DMS53 treated with DMSO at 0.1 percent for 48 hours (cell line): ENCODE results near the gene AHNAK2.

Experiments used
- DNase-seq: peaks from one replicate; lab custom pipeline; 2025; ENCODE audit not compliant: unreplicated experiment; lab: John Stamatoyannopoulos, UW

Gene AHNAK2

DNA sequence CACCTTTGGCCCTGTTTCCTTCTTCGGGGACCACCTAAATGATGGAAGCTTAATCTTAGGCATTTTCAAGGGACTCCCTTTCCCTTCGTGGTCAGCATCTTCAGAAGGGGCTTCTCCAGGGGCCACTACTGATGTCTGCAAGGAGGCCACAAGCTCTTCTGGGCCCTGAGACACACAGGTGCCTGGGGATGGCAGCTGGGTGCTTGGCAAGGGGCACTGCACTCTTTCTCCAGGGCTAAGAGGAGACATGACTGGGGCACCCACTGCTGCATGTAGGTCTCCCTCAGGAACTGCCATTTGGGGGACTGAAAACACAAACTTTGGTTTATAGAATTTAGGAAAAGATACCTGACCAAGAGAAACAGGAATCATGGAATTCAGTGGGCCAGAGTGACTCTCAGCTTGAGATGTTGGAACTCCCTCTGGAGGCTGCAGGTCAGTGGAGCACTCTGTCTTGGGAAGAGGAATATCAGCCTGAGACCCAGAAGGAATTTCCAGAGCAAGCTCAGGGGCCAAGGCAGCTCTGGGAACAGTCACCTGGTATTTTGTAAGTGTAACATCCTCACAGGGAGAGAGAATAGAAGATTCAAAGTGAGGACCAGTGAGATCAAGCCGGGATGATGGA, 37.5 kb downstream of the AHNAK2 start:
- no peak for DNase-seq

DNA sequence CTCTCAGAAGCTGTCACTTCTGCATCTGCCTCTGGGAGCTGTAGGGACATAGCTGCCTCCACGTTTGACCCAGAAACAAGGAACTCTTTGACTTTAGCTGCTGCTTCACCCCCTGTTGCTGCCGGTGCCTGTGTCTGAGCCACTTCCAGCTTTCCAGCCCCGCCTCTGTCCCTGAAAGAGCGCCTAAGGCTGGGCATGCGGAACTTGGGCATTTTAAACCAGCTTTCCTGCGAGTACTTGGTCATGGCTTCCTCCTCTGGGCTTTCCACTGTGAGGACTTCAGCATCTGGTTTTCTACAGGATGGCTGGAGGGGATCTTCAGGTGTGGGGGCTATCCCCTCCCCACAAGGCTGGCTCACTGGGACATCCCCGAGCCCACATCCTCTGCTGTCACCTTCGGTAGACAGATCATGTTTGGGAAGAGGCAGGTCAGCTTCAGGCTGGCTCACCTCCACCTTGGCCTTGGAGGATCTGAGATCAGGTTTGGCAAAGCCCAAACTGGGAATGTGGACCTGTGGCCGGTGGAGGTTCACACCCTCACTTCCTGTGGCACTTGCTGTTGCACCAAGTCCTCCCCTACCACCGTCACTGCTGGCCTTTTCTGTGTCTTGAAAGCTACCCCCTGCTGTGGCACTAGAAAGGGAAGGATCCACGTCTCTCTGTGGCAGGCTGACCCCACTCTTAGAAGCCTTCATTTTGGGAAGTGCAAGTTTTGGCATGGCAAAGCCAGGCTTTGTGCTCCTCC, 38.3 kb downstream of the AHNAK2 start:
- DNase-seq: no peak

DNA sequence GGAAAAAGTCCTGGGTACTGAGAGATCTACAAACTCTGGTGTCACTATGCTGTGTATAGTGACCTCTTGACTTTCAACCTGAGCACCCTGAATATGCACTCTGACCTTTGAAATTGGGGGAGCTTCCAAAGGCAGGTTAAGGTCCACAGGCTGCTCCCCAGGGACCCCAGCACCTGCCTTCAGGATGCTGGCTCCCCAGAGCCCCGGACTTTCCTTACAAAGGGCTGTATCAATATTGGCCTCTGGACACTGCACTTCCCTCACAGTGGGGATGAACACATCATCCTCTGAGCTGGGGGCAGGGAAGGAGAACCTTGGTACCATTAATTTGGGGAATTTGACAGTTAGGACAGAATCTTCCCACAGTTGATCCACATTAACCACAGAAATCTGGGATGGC, 39.2 kb downstream of the AHNAK2 start:
- no peak for DNase-seq

DNA sequence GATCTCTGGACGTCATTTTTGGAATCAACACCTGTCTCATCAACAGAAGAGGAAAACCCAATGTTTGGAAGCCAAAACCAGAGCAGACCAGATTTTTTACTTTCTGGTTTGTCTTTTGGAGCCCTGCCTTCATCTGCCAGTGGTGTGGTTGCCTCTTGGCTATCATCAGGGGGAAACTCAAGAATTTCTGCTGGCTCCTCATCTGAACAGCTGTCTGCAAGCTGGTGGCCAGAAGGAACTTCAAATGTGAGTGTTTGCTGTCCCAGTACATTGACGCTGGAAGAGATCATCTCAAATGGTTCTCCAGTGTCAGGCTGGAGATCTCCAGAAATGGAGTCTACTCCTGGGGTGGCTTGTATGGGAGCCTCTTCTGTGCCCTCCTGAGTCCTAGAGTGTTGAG, 39.7 kb downstream of the AHNAK2 start:
- DNase-seq: no peak

DNA sequence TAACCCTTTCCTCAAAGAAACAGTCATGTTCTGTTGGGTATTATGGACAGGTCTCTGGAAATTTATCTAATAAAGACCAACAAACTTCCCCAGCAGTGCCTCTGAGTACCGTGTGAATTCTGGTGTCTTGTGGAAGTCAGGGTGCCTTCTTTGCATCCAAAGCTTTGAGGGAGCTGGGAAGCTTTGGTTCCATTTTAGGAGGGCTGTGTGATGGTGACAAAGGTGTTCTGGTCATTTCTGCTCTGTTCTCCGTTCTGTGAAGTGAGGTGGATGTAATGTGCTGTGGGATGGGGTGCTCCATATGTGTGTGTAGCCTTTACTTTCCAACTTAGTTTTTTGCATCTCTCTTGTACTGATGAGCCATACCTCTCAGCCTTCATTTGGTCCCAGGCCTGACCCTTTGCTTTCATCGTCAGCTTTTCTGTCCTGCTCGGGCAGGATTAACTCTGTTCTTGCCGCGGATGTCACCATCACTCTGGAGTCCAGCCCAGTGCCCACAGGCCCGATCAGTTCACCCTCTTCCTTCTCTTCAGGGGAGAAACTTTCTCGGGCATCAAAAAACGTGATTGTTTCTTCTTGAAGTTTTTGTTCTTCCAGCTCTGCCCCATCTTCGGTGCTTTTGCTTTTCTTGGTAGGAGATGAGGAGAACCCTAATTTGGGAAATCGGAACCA, 40.3 kb downstream of the AHNAK2 start:
- no peak for DNase-seq

DNA sequence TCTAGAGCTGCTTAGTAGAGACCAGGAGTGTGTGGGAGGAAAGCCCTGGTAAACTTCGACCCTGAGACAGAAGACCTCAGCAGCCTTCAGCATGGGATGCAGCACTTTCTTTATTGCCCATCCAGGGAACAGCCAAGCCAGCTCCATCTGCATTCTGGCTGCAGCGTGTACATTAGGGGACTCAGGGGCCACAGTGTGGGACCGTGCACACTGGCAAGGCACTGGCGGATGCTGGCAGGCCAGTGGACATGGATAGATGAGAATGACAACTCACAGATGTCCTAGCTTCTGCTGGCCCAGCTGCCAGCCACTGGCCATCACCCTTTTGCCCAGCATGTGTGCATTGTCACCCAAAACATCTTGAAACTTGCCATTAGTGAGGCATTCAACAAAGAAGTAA, 41.0 kb downstream of the AHNAK2 start:
- no peak for DNase-seq

DNA sequence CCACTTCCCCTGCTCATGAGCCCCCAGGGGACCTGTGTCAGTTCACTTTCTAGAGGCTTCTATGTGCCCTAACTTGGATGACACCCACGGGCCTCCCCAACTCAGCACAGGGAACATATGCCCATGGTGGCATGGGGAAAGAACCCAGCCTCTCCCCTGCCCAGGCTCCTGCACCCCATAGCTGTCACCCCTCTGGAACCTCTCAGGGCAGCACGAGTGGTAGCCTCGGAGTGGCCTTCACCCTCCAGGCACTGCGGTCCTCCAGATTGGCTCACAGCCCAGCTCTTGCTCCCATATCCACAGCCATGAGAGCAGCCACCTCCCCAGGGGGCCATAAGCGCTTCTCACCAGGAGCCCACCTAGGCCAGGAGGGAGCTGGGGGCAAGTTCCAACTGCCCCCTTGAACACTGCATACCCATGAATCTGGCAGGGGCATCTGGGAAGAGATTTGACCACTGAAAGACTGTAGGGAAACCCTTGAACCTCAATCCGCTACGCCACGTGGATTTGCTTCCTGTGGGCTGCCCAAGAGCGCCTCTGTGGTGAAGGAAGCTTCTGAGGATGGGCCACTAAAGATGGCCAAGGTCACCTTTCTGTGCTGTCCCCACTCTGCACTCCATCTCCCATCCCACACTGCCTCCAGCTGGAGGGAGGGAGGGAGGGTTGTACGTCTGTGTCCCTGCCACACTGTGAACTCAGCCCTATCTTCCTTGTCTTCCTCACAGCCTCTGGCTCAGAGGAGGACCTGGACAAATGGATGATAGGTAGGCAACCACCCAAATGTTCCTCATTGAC, 41.6 kb downstream of the AHNAK2 start:
- no peak for DNase-seq

DNA sequence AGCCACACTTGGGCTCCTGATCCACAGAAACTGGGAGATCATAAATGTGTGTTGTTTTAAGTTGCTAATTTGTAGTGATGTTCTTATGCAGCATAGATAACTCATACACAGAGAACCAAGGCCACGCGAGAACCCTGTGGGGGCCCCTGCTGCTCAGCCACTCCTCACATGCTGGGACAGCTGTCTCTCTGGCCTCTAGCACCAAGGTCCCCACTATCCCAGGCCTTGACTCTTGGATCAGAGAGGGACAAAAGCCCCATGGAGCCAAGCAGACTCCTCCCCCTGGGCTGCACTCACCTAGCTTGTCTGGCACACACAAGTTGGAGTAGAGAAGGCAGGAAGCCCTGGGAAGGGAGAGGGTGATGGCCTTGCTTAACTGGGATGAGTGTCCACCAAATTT, 42.2 kb downstream of the AHNAK2 start:
- DNase-seq: no peak

DNA sequence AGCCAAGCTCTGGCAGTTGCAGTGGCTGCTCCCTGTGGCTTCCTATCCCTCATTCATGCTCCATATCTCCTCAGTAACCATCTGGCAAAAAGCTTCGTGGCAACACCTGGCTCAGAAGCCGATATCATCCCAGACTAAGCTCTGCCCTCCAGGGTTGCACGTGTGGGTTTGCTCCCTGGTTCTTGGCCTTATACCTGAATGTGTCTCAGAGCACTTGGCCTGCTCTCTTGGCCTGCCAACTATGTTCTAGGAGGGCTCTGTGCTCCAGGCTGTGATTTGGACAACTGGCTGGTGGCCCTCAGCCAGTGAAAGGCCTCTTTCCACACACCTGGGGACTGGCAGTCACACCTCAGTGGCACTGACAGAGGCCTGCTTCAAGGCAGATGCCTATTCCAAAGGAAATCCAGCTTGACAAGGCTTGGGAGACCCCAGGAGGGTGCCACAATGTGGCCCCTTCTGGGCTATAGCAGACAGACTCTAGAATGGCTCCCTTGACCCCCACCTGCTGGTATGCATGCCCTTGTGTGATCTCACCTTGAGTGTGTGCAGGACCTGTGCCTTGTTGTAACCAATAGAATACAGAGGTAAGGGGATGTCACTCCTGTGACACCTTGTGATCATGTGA, 43.0 kb downstream of the AHNAK2 start:
- no peak for DNase-seq

DNA sequence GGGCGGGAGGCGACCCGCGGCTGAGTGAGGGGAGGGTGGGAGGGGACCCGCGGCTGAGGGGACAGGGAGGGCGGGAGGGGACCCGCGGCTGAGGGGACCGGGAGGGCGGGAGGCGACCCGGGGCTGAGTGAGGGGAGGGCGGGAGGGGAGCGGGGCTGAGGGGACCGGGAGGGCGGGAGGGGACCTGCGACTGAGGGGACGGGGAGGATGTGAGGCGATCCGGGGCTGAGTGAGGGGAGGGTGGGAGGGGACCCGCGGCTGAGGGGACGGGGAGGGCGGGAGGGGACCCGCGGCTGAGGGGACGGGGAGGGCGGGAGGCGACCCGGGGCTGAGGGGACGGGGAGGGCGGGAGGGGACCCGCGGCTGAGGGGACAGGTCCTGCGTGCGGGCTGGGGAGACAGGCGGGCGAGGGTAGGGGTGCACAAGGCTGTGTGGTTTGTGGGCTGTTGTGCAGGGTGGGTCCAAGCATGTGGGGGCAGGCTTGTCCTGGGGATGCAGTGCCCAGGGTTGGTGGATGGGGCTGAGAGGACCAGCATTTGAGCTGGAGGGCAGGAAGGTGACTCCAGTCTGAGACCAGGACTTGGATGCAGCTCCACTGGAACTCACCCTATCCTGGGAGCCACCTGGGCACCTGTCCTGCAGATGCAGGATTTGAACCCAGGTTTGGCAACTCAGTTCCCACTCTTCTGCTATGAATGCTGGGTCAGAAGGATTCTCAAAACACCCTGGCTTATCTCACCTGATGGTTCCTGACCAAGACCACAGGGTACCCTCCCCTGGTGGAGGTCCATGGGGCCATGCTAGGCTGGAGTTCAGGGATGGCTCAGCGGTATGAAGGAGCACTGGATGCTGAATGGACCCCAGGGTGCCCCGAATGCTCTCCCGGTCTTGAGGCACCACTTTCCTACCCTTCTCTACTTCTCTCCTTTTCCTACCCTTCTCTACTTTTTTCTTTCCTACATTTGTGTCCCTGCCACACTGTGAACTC, 44.1 kb downstream of the AHNAK2 start:
- no peak for DNase-seq

DNA sequence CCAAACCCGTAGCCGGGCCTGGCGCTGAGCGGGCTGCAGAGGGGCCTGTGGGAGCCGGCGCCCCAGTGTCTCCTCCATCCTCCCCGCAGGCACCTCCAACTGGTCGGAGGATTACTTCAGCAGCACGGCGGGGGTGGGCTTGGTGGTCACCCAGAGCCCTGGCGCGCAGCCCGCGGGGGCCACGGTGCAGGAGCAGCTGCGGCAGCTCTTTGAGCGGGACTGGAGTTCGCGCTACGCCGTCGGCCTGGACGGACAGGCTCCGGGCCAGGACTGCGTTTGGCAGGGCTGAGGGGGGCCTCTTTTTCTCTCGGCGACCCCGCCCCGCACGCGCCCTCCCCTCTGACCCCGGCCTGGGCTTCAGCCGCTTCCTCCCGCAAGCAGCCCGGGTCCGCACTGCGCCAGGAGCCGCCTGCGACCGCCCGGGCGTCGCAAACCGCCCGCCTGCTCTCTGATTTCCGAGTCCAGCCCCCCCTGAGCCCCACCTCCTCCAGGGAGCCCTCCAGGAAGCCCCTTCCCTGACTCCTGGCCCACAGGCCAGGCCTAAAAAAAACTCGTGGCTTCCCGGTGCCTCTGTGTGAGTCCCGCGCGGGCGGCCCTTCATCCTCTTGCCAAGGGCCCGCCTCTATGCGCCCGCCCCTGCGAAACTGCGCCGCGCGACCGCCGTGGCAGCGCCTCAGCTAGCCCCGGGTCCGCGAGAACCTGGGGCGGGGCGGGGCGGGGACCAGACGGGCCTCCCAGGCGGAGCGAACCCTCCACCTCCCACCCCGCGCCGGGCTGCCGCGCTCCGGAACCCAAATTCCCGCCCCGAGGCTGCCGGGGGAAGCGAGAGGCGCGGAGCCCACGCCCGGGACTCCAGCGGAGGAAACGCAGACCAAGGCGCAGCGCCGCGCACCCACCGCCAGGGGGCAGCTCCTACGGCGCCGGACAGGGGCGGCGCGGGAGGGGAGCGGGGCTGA, 45.2 kb downstream of the AHNAK2 start:
- peak; percentile 10 for DNase-seq

DNA sequence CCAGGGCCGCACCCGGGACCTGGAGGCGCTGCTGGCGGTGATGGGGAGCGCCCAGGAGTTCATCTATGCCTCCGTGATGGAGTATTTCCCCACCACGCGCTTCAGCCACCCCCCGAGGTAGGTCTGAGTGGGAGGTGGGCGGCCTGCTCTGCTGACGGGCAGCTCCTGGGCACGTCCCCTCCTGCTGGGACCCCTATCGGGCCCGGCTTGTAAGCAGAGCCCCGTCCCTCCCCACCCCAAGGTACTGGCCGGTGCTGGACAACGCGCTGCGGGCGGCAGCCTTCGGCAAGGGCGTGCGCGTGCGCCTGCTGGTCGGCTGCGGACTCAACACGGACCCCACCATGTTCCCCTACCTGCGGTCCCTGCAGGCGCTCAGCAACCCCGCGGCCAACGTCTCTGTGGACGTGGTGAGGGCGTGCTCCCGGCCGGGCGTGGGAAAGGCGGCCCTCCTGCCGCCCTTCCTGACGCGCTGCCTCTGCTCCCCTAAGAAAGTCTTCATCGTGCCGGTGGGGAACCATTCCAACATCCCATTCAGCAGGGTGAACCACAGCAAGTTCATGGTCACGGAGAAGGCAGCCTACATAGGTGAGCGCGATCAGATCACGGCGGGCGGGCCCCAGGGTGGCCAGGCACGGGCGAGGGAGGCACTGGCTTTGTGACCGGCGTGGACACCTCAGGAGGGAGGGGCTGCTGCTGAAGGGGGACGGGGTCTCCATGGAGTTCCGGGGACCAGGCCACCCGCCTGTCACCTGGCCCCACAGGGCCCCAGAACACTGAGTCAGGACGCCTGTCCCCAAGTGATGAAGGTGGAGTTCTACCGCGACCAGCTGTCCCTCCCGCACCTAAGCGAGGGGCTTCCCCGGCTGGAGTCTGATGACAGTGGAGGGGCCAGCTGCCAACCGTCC, 46.2 kb downstream of the AHNAK2 start:
- DNase-seq: no peak

DNA sequence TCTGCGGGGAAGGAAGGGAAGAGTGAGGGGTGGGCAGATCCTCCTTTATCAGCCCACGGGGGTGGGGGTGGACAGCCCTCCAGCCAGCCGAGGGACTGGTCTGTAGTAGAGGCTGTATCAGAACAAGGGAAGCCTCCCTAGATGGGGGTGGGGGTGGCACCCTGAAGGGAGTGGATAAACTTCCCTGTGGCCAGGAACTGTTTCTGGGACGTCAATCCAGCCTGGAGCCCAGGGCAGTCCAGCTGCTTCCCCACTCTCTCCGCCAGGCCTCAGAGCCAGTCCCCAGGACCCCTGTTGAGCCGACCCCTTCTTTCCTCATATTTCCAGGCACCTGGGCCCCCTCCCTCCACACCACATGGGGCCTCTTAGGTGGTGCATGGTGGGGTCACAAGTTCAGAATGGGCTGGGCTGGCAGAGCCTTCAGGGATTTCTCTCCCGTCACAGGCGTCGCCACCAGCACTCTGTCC, 46.8 kb downstream of the AHNAK2 start:
- no peak for DNase-seq

DNA sequence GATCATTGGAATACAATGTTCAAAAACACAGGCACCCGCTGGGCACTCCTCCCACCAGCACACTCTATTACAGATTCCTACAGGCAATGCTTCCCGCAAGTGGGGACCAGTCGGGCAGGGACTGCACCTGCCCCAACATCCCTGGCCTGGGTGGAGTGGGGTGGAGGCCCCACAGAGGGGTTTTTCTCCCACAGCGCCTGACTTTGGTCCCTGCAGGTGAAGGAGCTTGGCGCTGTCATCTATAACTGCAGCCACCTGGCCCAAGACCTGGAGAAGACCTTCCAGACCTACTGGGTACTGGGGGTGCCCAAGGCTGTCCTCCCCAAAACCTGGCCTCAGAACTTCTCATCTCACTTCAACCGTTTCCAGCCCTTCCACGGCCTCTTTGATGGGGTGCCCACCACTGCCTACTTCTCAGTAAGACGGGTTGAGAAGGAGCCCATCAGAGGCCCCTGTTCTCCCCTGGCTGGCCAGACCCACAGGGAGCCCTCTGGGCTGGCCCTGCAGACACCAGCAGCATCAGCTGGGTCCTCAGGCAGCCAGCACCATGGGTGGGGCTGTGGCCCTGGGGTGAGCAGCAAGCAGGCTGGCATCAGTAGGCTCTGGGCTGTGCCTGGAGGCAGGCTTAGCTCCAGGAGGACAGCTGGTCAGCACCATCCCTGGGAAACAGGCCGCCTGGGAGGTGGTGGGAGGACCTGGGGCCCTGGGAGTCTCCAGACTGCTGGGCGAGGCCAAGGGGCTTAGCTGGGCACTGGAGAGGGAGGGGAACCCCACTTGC, 47.5 kb downstream of the AHNAK2 start:
- no peak for DNase-seq

DNA sequence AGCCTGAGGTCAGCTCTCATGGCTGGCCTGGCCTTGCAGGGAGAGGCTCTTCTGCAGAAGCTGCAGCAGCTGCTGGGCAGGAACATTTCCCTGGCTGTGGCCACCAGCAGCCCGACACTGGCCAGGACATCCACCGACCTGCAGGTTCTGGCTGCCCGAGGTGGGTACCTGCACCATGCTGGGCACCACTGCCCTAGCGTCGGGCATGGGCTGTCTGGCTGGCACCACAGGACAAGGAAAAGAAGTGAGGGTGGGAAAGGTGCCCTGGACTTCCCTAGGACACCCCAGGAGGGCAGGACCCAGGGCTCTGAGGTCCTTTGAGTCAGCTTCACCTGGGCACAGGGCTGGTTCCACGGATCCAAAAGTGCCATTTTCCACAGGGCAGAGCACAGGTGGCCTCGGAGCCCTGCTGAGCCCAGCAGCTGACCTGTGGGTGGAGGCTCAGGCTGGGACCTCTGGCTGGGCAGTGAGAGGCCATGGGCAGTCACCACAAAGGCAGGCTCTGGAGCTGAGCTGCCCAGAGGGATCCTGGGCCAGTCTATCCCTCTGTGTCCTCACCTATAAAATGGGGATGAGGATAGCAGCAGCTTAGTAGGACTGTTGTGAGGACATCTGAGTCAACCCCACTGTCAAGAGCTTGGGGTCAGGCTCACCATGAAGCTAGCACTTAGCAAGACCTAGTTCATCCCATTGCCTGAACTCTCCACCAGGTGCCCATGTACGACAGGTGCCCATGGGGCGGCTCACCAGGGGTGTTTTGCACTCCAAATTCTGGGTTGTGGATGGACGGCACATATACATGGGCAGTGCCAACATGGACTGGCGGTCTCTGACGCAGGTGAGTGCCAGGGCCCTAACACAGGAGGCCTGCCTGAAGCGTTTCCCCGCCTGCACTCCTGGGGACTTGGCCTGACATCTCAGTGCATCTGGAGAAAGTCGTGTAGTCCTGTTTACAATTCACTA, 48.6 kb downstream of the AHNAK2 start:
- no peak for DNase-seq
